ENCODE measurements around the gene TRPM3. TPM values are rescaled to one million over a fixed set of nuclear protein-coding genes. Genes with fewer than 3 reads are reported as not detected.
"Not testable (repeated sequence)": the region's sequence is repeated elsewhere in the genome, so short reads cannot be mapped to it uniquely, and the experiment has no call there.

The TRPM3 gene
- total RNA-seq, 1 experiment from 2014 or later = 0.07 TPM

DNA sequence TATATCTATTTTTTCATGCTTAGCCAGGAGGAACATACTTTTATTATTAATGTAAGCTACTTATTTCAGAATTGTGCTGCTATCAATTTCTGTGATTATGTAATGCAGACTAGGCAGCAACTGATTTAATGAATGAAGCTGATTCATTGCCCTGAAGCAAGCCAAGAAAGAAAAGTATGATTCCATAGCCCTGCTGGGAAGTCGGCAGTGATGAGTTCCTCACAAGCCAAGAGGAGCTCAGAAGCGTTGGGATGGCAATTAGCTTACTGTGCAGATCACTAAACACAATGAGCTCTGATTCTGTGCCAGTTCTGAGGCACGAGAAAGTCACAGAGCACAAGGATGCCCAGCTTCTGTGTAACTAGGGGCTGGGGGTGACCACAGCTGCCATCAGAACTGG, 452.7 kb downstream of the TRPM3 start:
- DNase-seq (ENCODE audit: low read depth) = peak; percentile 6

- DNase-seq (ENCODE audit: low read depth) = no peak
Observed at GRCh38 chr9:70658765-70659164, 462.7 kb downstream of the TRPM3 start.

- no peak for DNase-seq (ENCODE audit: low read depth)
Observed at GRCh38 chr9:70656281-70656680, 465.1 kb downstream of the TRPM3 start.

GRCh38 chr9:70654144-70654543, 467.3 kb downstream of the TRPM3 start:
- DNase-seq (ENCODE audit: low read depth) = no peak

GRCh38 chr9:70644627-70645026, 476.8 kb downstream of the TRPM3 start:
- not testable (repeated sequence) for DNase-seq (ENCODE audit: low read depth)

- DNase-seq (ENCODE audit: low read depth) = no peak
Observed at GRCh38 chr9:70642341-70642740, 479.1 kb downstream of the TRPM3 start.

DNA sequence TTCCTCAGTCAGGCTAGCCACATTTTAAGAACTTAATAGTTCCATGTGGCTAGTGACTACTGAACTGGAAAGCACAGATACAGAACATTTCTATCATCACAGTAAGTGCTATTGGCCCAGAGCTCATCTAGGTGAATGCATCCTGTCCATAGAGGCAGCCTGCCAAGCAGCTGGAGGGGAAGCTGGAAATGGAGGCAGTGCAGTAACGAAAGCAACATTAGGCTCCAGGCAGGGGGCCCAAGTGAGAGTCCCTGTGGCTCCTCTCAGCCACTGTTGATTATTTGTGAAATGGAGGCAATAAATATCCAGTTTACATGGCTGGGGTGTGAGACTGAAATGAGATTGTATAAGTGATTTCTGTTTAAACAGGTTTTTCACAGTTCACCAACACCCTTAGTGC, 479.8 kb downstream of the TRPM3 start:
- DNase-seq (ENCODE audit: low read depth) = no peak

- no peak for DNase-seq (ENCODE audit: low read depth)
Observed at GRCh38 chr9:70641031-70641430, 480.4 kb downstream of the TRPM3 start.

- peak; percentile 56 for DNase-seq (ENCODE audit: low read depth)
Observed at GRCh38 chr9:70639853-70640814, 481.3 kb downstream of the TRPM3 start.

DNA sequence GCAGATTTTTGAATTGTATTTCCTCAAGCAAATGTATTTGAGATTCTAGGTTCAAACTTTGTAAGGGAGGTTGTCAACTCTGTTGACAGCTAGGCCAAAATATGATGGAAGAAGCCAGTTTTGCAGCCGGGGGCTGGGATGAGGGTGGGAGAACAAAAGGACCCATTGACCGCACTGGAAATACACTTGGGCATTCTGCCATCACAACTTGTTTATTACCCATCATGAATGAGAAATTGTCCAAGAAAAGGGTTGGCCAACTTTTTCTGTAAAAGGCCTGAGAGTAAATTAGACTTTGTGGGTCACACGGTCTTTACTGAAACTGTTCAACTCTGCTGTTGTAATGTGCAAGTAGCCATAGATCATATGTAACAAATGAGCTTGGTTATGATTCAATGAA, 485.6 kb downstream of the TRPM3 start:
- no peak for DNase-seq (ENCODE audit: low read depth)

GRCh38 chr9:70634696-70635095, 486.7 kb downstream of the TRPM3 start:
- DNase-seq (ENCODE audit: low read depth) = no peak

DNA sequence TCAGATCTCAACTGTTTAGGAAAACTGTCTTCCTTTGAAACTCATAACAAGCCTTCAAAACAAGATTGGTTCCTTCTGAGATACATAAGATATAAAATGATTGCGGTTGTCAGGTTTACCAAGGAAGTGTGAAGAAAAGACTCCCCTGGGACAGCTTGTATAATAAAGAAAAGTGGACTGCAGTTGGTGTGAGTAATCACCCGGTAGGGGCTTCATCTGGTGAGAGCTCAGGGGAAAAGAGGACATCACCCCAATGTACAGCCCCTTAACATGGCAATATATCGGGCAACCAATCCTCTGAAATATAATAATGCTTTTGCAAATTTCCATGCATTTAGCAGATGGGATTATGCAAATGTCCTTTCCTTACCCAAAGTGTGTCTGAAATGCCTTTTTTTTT, 490.4 kb downstream of the TRPM3 start:
- no peak for DNase-seq (ENCODE audit: low read depth)

DNA sequence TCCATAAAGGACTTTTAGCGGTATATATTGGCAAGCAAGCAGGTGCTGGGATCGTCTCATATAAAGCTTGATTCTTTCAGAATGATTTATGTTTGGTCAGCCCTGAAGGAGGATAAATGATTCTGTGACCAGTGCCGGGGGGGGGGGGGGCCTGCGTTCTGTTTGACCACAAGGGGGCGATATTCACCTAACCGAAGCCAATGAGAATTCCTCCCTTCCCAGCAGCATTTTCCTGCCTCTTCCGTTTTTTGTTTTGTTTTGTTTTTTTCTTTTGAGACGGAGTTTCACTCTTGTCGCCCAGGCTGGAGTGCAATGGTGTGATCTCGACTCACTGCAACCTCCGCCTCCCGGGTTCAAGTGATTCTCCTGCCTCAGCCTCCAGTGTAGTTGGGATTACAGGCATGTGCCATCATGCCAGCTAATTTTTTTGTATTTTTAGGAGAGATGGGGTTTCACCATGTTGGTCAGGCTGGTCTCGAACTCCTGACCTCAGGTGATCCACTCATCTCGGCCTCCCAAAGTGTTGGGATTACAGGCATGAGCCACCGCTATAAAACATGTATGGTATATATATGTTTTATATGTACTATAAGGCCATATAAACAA, 492.2 kb downstream of the TRPM3 start:
- peak; percentile 11 for DNase-seq (ENCODE audit: low read depth)

DNA sequence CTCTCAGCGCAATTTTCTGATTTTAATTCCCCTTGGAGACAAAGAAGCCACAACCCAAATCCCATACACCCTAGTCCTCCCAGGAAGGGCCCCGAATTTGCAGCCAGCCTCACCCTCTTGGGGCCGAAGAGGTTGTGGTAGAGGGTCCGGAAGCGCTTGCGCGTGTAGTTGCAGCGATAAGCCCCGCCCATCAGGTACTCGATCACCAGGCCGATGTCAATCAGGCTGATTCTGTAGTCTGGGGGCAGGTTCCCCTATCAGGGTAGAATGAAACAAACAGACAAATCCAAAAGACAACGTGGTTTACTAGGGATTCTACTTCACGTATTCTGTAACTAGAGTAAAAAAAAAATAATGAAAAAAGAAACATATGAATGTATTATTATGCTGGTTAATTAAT, 496.3 kb downstream of the TRPM3 start:
- DNase-seq (ENCODE audit: low read depth) = no peak

DNA sequence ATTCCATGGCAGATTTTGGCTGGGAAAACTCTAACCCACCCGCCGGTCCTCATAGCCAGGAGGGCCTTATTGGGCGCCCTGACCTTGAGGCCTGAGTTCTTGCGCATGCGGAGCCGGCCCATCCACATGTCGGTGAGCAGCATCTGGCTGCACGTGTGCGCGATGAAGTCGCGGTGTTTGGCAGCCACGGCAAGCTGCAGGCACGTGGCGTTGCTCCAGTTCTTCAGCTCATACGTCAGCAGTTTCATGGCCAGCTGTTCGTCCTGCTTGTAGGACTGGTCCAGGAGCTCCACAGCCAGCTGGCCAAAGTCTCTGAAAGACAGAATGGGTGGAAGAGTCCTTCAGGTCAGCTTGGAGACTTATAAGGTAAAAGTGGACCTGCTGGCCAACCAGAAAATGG, 502.6 kb downstream of the TRPM3 start:
- DNase-seq (ENCODE audit: low read depth) = no peak

DNA sequence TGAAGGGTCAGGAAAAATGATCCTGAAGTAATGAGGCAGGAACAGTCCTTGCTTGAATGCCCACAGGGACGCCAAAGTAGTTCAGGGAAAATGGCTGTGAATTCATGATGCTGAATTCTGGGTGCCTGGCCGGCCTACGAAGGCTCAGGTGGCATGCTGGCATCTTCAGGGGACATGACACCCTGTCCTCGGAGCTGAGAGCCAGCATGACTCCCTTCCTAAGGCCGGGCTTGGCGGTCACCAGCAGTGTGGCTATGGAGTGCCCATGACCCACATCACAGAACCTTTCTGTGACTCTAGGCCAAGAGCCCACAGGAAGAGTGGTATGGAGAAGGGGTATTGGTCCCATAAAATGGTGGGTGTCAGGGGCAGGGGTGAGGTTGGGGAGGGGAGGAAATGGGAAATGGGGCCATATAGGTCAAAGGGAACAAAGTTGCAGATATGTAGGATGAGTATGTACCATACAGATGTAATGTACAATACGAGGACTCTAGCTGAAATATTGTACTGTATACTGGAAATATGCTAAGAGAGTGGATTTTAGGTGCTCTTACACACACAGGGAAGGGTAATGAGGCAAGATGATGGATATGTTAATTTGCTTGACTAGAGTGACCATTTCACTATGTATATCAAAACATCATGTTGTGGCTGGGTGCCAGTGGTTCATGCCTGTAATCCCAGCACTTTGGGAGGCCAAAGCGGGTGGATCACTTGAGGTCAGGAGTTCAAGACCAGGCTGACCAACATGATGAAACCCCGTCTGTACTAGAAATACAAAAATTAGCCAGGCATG, 504.2 kb downstream of the TRPM3 start:
- no peak for DNase-seq (ENCODE audit: low read depth)

GRCh38 chr9:70616228-70616990, 505.0 kb downstream of the TRPM3 start:
- no peak for DNase-seq (ENCODE audit: low read depth)

- DNase-seq (ENCODE audit: low read depth) = no peak
Observed at GRCh38 chr9:70615464-70616138, 505.8 kb downstream of the TRPM3 start.

GRCh38 chr9:70614786-70615463, 506.5 kb downstream of the TRPM3 start:
- no peak for DNase-seq (ENCODE audit: low read depth)

GRCh38 chr9:70613024-70613768, 508.2 kb downstream of the TRPM3 start:
- no peak for DNase-seq (ENCODE audit: low read depth)
